ENCODE measurements around the gene DYNLT1. TPM values are rescaled to one million over a fixed set of nuclear protein-coding genes. Genes with fewer than 3 reads are reported as not detected.
A peak's percentile ranks its signal among the peaks of the same experiment; 100 is the strongest.

The DYNLT1 gene
- total and polyA plus RNA-seq, 10 of the 15 experiments (the other 5 are each of a cell fraction or from before 2014, with no cell fraction given): 33.6 to 298 (median 89.2) TPM

GRCh38 chr6:158645064-158646022, 800 bp upstream of the DYNLT1 start (continued):
- TF ChIP-seq RB1 (IDR thresholded peaks at IDR 0.05; ENCODE audit: borderline replicate concordance) (no peak), E4F1 (IDR thresholded peaks at IDR 0.05; ENCODE audit: borderline replicate concordance, partially characterized antibody) (no peak), NKRF (conservative IDR thresholded peaks at IDR 0.05) (peak; percentile 6; the same call in 1 of the 2 replicates), CBFB (IDR thresholded peaks at IDR 0.05; ENCODE audit: low read depth) (no peak), ZBED1 (IDR thresholded peaks at IDR 0.05; ENCODE audit: borderline replicate concordance) (no peak), KLF5 (IDR thresholded peaks at IDR 0.05; ENCODE audit: partially characterized antibody) (no peak), PKNOX1 (IDR thresholded peaks at IDR 0.05) (peak; percentile 83; the same call in 1 of the 2 replicates), SKIL (IDR thresholded peaks at IDR 0.05; ENCODE audit: low read depth, poor library complexity, severe bottlenecking) (peak; percentile 46), HSF1 (IDR thresholded peaks at IDR 0.05; ENCODE audit: low read depth, low read length) (no peak), ETV6 (conservative IDR thresholded peaks at IDR 0.05 in 1 of 2, IDR thresholded peaks at IDR 0.05 in 1 of 2; ENCODE audit: borderline replicate concordance in 1 of 2, low read depth in 1 of 2) (no peak), SRF (IDR thresholded peaks at IDR 0.05; ENCODE audit: low read depth in 2 of 2, low read length in 2 of 2) (no peak), MTA2 (IDR thresholded peaks at IDR 0.05; ENCODE audit: low read depth) (0 out of 2 replicates have a peak, but pooled peaks have one; percentile 16), ASH2L (IDR thresholded peaks at IDR 0.05; ENCODE audit: borderline replicate concordance, low read depth) (no peak)

Measured in GM12878 (cell line).